CD8-positive, alpha-beta memory T cell (primary cell): ENCODE results near the gene ECSIT. TPM values are rescaled to one million over a fixed set of nuclear protein-coding genes. Genes with fewer than 3 reads are reported as not detected.

ENCODE experiments used
- CTCF ChIA-PET: fragments of 350-600 bp; sonication (Branson Sonifier 250); formaldehyde crosslinking; loops from one replicate; lab custom pipeline; 2021; ENCODE audit warnings: antibody characterized with exemption; lab: Charles Lee
- POLR2A ChIA-PET: fragments of 350-600 bp; sonication (Branson Sonifier 250); formaldehyde crosslinking; loops from one replicate; lab custom pipeline; 2021; ENCODE audit warnings: antibody characterized with exemption; lab: Charles Lee
- DNase-seq, 5 donors: peaks; one replicate each; pipeline versions ENCODE4 v3.0.0 to v3.0.0-alpha.2; 2020 to 2022; ENCODE audit warnings: mixed read lengths in 1 of 5
- H3K27ac ChIP-seq: one replicate; pipeline ENCODE4 v1.7.0; 2013; ENCODE audit warnings: low read depth, mild to moderate bottlenecking, low read length, moderate library complexity
- H3K27me3 ChIP-seq: 2 replicates; pipeline ENCODE4 v1.7.0; 2013; ENCODE audit warnings: low read length, mild to moderate bottlenecking; ENCODE audit not compliant: insufficient read depth, poor library complexity, severe bottlenecking
- H3K36me3 ChIP-seq: 2 replicates; pipeline ENCODE4 v1.7.0; 2013; ENCODE audit warnings: mild to moderate bottlenecking, low read length, moderate library complexity; ENCODE audit not compliant: insufficient read depth
- H3K4me1 ChIP-seq: 2 replicates; pipeline ENCODE4 v1.7.0; 2013; ENCODE audit warnings: mild to moderate bottlenecking, low read length, moderate library complexity; ENCODE audit not compliant: insufficient read depth
- H3K4me3 ChIP-seq: 2 replicates; pipeline ENCODE4 v1.7.0; 2013; ENCODE audit warnings: mild to moderate bottlenecking, low read length
- H3K9me3 ChIP-seq: 2 replicates; pipeline ENCODE4 v1.7.0; 2013; ENCODE audit warnings: mild to moderate bottlenecking, low read length
- H3K27ac Mint-ChIP-seq, 8 donors: one replicate each; pipeline ENCODE4 v1.8.0; 2020 to 2021; ENCODE audit warnings: mixed read lengths in 8 of 8, mild to moderate bottlenecking in 6 of 8, inconsistent platforms in 3 of 8, moderate library complexity in 3 of 8
- H3K27me3 Mint-ChIP-seq, 2 donors: one replicate each; pipeline ENCODE4 v1.8.0; 2020 to 2021; ENCODE audit warnings: mixed read lengths in 2 of 2, mild to moderate bottlenecking in 1 of 2, moderate library complexity in 1 of 2
- H3K36me3 Mint-ChIP-seq, 3 donors: one replicate each; pipeline ENCODE4 v1.8.0; 2020 to 2021; ENCODE audit warnings: mixed read lengths in 3 of 3, inconsistent platforms in 1 of 3, mild to moderate bottlenecking in 1 of 3
- H3K4me1 Mint-ChIP-seq, 3 donors: one replicate each; pipeline ENCODE4 v1.8.0; 2020 to 2021; ENCODE audit warnings: mixed read lengths in 3 of 3, inconsistent platforms in 1 of 3, mild to moderate bottlenecking in 1 of 3
- H3K4me3 Mint-ChIP-seq, 7 donors: one replicate each; pipeline ENCODE4 v1.8.0; 2020 to 2021; ENCODE audit warnings: mixed read lengths in 7 of 7, mild to moderate bottlenecking in 6 of 7, moderate library complexity in 4 of 7, inconsistent platforms in 2 of 7
- H3K9me3 Mint-ChIP-seq, 5 donors: one replicate each; pipeline ENCODE4 v1.8.0; 2020 to 2022; ENCODE audit warnings: mixed read lengths in 5 of 5, mild to moderate bottlenecking in 3 of 5, moderate library complexity in 2 of 5, inconsistent platforms in 1 of 5
- polyA plus RNA-seq: library from polyadenylated mRNA; unstranded; fragments of 300-500 nt; fragmentation: Illumina TruSeq; gene quantifications from one replicate; pipeline ENCODE4 v1.2.3, GENCODE V29; 2021
- total RNA-seq, 2 experiments: library from RNA; stranded (reverse); gene quantifications; one replicate each; pipeline ENCODE4 v1.2.3, GENCODE V29; 2021

ECSIT gene
- total and polyA plus RNA-seq, 3 experiments from 2014 or later = 31.4 to 61.0 (median 59.6) TPM

DNA sequence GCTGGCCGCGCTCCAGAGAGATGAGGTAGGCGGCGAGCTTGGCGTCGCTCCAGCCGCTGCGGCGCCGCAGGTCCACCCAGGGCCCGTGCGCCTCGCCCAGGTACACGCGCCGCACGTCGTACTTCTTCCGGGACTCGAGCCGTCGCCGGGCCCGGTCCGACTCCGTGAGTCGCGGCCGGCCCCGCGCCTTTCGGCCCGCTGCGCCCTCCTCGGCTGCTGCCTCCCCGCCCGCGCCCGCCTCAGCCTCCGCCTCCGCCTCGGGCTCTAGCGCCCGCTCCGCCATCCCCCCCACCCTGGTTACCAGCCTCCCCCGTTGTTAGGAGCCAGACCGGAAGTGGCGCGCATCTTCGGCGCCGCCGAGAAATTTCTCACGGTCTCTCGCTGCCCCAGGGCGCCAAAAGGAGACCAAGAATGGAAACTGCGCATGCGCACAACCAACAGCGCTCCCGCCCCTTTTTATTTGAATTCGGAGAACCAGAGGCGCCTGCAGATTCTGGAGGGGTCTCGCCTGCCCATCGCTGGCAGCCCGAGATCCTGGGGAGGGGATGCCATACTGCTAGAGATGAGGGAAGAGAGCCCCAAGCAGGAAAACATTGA, 23.3 kb downstream of the ECSIT start, which contains the start of gene ZNF653:
TSS of gene ZNF653 (minus strand) at position 336 of the 597 bp plus-strand sequence. CDS start at position 283, 53 bp downstream.
- ChIA-PET POLR2A (interaction anchor here (1.2 kb wide), 1 partner anchor 23 kb away, joined by 3 read pairs; no protein-coding TSS in a partner anchor), CTCF (interaction anchor here (1.3 kb wide), 2 partner anchors 23 to 125 kb away, joined by 3 to 6 read pairs; no protein-coding TSS in a partner anchor)
- peak; percentile 90 to 97 (median 94) for DNase-seq
- peaks cover 13 to 18% (median 14%) of the 10 kb centered on the region in 3 donors for H3K4me1 Mint-ChIP-seq
- H3K36me3 ChIP-seq = no peaks in the 10 kb centered on the region
- peak within 1 kb of the TSS; percentile 96 for H3K27ac ChIP-seq
- no peaks in the 10 kb centered on the region for H3K27me3 Mint-ChIP-seq
- H3K4me1 ChIP-seq = peaks cover 11% of the 10 kb centered on the region
- H3K9me3 Mint-ChIP-seq = no peaks in the 10 kb centered on the region
- peak within 1 kb of the TSS; percentile 86 to 99 (median 90) for H3K4me3 Mint-ChIP-seq
- no peaks in the 10 kb centered on the region for H3K27me3 ChIP-seq
- H3K9me3 ChIP-seq = no peaks in the 10 kb centered on the region
- H3K4me3 ChIP-seq = peak within 1 kb of the TSS; percentile 71
- H3K36me3 Mint-ChIP-seq = peaks cover 0 to 20% (median 4%) of the 10 kb centered on the region in 3 donors
- H3K27ac Mint-ChIP-seq = peak within 1 kb of the TSS; percentile 93 to 100 (median 94)

DNA sequence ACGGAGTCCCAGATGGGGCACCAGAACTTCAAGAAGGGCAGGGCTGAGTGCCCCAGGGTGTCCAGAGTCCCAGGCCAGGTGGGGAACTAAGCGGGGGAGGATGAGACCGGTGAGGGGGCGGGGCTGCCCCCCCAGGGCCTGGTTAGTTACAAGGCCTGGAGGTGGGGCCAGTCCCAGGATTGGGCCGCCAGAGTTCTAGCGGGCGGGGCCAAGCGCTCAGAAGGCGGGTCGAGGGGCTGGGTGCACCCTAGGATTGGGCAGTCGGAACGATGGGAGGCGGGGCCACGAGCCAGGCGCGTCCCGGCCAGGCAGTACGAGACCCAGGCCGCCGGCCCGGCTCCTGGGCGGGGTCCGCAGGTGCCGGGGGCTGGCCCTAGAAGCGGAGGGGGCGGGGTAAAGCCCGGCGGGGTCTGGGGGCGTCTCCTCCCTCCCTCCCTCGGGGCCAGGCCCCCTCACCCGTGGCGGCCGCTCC, 23.9 kb downstream of the ECSIT start:
- peak; percentile 95 to 97 (median 96) for DNase-seq
- ChIA-PET CTCF (interaction anchor here (1.3 kb wide), 1 partner anchor 23 kb away, joined by 3 read pairs; no protein-coding TSS in a partner anchor), POLR2A (interaction anchor here (1.2 kb wide), 1 partner anchor 23 kb away, joined by 3 read pairs; no protein-coding TSS in a partner anchor)
- Histone ChIP-seq H3K4me3 (peak overlapping the region; percentile 71), H3K27ac (peak overlapping the region; percentile 96), H3K27me3 (no peaks in the 10 kb centered on the region), H3K4me1 (peaks cover 11% of the 10 kb centered on the region), H3K36me3 (no peaks in the 10 kb centered on the region), H3K9me3 (no peaks in the 10 kb centered on the region)
- H3K4me3 Mint-ChIP-seq = peak overlapping the region; percentile 82 to 99 (median 87)
- peak overlapping the region; percentile 87 to 95 (median 92) for H3K27ac Mint-ChIP-seq
- no peaks in the 10 kb centered on the region for H3K27me3 Mint-ChIP-seq
- H3K36me3 Mint-ChIP-seq = peaks cover 0 to 16% (median 4%) of the 10 kb centered on the region in 3 donors
- peaks cover 14 to 19% (median 14%) of the 10 kb centered on the region in 3 donors for H3K4me1 Mint-ChIP-seq
- no peaks in the 10 kb centered on the region for H3K9me3 Mint-ChIP-seq

DNA sequence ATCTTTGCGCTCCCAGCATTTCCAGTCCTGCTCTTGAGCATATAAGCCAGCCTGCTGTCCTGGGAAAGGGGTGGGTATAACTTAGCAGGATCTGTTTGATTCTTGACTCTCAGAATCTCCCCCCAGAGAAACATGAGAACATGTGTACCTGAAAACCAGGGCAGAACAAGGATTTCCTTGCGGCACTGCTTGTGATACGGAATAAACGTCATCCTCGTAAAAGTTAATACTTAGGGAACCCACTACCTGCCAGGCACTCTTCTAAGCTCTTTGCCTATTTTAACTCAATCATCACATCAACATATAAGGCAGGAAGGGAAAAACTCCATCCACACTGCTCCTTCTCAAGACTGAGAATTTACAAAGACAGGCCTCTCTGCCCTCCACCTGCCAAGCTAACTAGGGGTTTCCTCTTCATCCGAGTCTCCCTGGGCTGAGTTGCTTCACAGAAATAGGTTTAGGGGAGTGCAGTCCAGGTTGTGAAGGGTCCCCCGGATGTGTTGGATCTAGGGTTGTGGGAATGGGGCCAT, 24.4 kb downstream of the ECSIT start:
- POLR2A ChIA-PET = no interaction called here
- Mint-ChIP-seq H3K27ac (peak overlapping the region; percentile 87 to 95 (median 92)), H3K36me3 (peaks cover 0 to 19% (median 7%) of the 10 kb centered on the region in 3 donors), H3K27me3 (no peaks in the 10 kb centered on the region), H3K4me3 (peak overlapping the region; percentile 82 to 99 (median 87)), H3K9me3 (no peaks in the 10 kb centered on the region), H3K4me1 (peaks cover 17 to 22% (median 18%) of the 10 kb centered on the region in 3 donors)
- Histone ChIP-seq H3K4me3 (peak overlapping the region; percentile 71), H3K9me3 (no peaks in the 10 kb centered on the region), H3K36me3 (no peaks in the 10 kb centered on the region), H3K27ac (peak overlapping the region; percentile 96), H3K4me1 (peaks cover 11% of the 10 kb centered on the region), H3K27me3 (no peaks in the 10 kb centered on the region)
- CTCF ChIA-PET = no interaction called here
- no peak for DNase-seq

DNA sequence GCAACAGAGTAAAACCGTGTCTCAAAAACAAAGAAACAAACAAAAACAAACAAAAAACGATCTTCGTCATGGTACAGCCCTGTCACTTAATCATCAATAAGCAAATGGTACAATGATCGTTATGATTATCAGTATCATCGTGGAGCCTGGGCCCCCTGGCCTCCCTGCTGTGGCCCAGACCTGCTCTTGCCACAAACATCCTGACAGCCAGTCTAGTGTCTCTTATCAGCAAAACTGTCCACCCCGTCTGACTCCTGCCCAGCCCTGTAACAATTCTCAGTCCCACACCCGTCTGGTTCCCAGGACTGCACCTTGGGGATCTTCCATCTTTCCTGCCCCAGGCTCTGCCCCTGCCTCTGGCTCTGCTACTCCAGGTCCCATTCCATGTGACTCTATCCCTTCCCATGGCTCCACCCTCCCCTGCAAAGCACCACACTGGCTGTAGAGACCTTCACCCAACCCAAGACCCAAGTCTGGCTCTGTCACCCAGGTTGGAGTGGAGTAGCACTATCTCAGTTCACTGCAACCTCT, 29.0 kb downstream of the ECSIT start:
- no peaks in the 10 kb centered on the region for H3K9me3 ChIP-seq
- H3K36me3 ChIP-seq = no peaks in the 10 kb centered on the region
- H3K4me1 Mint-ChIP-seq = peaks cover 11 to 17% (median 12%) of the 10 kb centered on the region in 3 donors
- peak overlapping the region in 3 of 8 donors; percentile 14 to 82 (median 72) for H3K27ac Mint-ChIP-seq
- H3K27ac ChIP-seq = no peak overlapping the region
- no peaks in the 10 kb centered on the region for H3K9me3 Mint-ChIP-seq
- no peaks in the 10 kb centered on the region for H3K27me3 ChIP-seq
- DNase-seq = no peak
- ChIA-PET POLR2A (interaction anchor here (0.6 kb wide), 1 partner anchor 281 kb away, joined by 13 read pairs; no protein-coding TSS in a partner anchor), CTCF (no interaction called here)
- H3K4me3 ChIP-seq = no peak overlapping the region
- no peaks in the 10 kb centered on the region for H3K27me3 Mint-ChIP-seq
- H3K36me3 Mint-ChIP-seq = peaks cover 0 to 41% (median 7%) of the 10 kb centered on the region in 3 donors
- peaks cover 6% of the 10 kb centered on the region for H3K4me1 ChIP-seq
- H3K4me3 Mint-ChIP-seq = peak overlapping the region in 1 of 7 donors; percentile 35

DNA sequence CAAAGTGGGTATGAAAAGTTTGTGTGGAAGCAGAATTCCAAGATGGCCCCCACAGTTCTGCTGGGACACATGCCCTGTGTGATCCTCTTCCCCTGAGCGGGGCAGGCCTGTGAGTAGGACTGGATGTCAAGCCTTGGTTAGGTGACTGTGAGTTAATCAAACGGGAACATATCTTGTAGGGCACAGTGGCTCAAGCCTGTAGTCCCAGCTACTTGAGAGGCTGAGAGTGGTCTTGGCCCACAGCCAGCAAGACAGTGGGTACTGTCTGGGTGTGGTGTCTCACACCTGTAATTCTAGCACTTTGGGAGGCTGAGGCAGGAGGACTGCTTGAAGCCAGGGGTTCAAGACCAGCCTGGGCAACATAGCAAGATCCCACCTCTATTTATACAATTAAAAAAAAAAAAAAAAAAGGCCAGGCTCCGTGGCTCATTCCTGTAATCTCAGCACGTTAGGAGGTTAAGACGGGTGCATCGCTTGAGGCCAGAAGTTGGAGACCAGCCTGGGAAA, 29.7 kb downstream of the ECSIT start:
- no peak for DNase-seq
- no peaks in the 10 kb centered on the region for H3K9me3 Mint-ChIP-seq
- ChIA-PET POLR2A (no interaction called here), CTCF (no interaction called here)
- Histone ChIP-seq H3K4me1 (no peaks in the 10 kb centered on the region), H3K27ac (no peak overlapping the region), H3K4me3 (no peak overlapping the region), H3K9me3 (no peaks in the 10 kb centered on the region), H3K36me3 (no peaks in the 10 kb centered on the region), H3K27me3 (no peaks in the 10 kb centered on the region)
- no peaks in the 10 kb centered on the region for H3K27me3 Mint-ChIP-seq
- H3K36me3 Mint-ChIP-seq = peaks cover 0 to 44% (median 7%) of the 10 kb centered on the region in 3 donors
- H3K27ac Mint-ChIP-seq = no peak overlapping the region
- no peak overlapping the region for H3K4me3 Mint-ChIP-seq
- peaks cover 4 to 11% (median 6%) of the 10 kb centered on the region in 3 donors for H3K4me1 Mint-ChIP-seq

DNA sequence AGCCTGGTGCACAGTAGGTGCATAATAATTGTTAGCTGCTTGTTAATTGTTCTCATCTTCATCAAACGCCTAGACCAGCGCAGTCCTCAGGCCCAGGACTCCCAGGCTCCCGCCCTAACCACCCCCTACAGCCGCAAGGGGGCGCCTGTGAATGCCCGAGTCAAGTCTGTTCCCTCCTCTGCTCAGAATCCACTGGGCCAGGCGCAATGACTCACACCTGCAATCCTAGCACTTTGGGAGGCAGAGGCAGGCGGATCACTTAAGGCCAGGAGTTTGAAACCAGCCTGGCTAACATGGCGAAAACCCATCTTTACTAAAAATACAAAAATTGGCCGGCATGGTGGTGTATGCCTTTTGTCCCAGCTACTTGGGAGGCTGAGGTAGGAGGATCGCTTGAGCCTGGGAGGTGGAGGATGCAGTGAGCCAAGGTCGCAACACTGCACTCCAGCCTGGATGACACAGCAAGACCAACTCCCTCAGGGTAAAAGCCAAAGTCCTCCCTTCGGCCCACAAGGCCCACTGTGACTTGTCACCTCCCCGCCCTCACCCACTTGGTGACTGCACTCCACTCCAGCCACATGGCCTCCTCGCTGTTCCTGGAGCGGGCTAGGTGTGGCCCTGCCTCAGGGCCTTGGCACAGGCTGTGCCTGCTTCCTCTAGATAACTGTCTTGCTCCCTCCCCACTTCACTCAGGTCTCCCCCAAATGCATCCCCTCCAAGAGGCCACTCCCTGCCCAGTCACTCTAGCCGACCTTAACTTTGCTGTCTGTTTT, 32.4 kb downstream of the ECSIT start:
- peak overlapping the region in 1 of 8 donors; percentile 44 for H3K27ac Mint-ChIP-seq
- POLR2A ChIA-PET = no interaction called here
- peak; percentile 39 to 69 (median 44) for DNase-seq
- H3K4me3 ChIP-seq = no peak overlapping the region
- H3K27me3 Mint-ChIP-seq = no peaks in the 10 kb centered on the region
- H3K4me3 Mint-ChIP-seq = no peak overlapping the region
- H3K4me1 ChIP-seq = no peaks in the 10 kb centered on the region
- no peaks in the 10 kb centered on the region for H3K27me3 ChIP-seq
- CTCF ChIA-PET = interaction anchor here (2.1 kb wide), 1 partner anchor 14 kb away, joined by 10 read pairs; no protein-coding TSS in a partner anchor
- H3K36me3 ChIP-seq = no peaks in the 10 kb centered on the region
- H3K9me3 Mint-ChIP-seq = no peaks in the 10 kb centered on the region
- H3K4me1 Mint-ChIP-seq = peaks cover 4 to 6% (median 5%) of the 10 kb centered on the region in 3 donors
- H3K9me3 ChIP-seq = no peaks in the 10 kb centered on the region
- no peak overlapping the region for H3K27ac ChIP-seq
- peaks cover 0 to 56% (median 6%) of the 10 kb centered on the region in 3 donors for H3K36me3 Mint-ChIP-seq

DNA sequence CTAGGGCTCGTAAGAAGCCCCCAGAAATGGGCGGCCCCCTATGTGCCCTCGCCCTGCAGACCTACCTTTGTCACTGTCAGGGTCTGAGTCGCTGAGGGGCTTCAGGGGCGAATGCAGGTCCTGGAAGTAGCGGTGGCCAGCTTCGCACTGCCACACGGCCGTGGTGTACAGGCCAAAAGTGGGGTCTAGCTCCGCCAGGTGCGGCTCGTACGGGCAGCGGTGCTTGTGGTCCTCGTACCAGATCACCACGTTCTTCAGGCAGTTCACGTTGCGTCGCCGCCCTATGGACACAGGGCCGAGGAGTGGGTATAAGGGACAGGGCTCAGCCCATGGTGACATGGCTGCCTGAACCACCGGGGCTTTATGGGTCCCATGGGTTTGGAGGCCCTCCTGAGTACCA, 33.0 kb downstream of the ECSIT start:
- Mint-ChIP-seq H3K4me3 (no peak overlapping the region), H3K36me3 (peaks cover 0 to 55% (median 7%) of the 10 kb centered on the region in 3 donors), H3K27me3 (no peaks in the 10 kb centered on the region), H3K9me3 (no peaks in the 10 kb centered on the region), H3K4me1 (peaks cover 4 to 6% (median 5%) of the 10 kb centered on the region in 3 donors), H3K27ac (no peak overlapping the region)
- Histone ChIP-seq H3K27ac (no peak overlapping the region), H3K4me3 (no peak overlapping the region), H3K9me3 (no peaks in the 10 kb centered on the region), H3K36me3 (no peaks in the 10 kb centered on the region), H3K4me1 (no peaks in the 10 kb centered on the region), H3K27me3 (no peaks in the 10 kb centered on the region)
- POLR2A ChIA-PET = no interaction called here
- no peak for DNase-seq
- CTCF ChIA-PET = interaction anchor here (1.1 kb wide), 1 partner anchor 90 kb away, joined by 3 read pairs; no protein-coding TSS in a partner anchor
